Stimulated activated CD8-positive, alpha-beta memory T cell treated with anti-CD3 and anti-CD28 coated beads, Interleukin-7, amount 100 ng/mL, for 4 hours (primary cell): Measurements from ENCODE around the gene PTGIR.

ENCODE experiments used
- DNase-seq, 2 donors: peaks; one replicate each; pipeline ENCODE4 v3.0.0-alpha.2; 2020; ENCODE audit warnings: low read depth in 2 of 2

Gene PTGIR

DNA sequence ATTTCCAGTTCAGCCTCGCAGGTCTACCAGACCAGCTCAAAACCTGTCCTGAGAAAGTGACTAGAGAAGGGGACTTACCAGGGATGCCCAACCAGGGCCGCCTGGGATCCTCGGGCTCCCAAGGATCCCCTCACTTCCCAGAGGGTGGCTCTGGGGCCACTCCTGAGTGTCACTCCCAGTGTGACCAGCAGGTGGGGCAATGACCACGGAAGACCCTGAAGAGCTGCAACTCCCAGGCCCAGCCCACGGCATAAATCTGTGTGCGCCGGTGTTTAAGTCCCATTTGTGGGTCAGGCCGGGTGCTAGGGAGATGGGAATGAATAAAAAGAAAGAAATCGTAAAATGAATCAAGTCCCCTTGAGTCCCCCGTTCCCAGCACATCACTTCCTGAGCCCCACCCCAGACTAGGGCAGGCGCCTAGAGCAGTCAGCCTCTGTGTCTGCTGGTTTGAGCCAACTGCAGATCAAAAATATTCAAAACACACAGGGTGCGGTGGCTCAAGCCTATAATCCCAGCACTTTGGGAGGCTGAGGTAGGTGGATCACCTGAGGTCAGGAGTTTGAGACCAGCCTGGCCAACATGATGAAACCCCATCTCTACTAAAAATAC is 10.7 kb downstream of the PTGIR start:
- DNase-seq, result peak; percentile 62 to 63

DNA sequence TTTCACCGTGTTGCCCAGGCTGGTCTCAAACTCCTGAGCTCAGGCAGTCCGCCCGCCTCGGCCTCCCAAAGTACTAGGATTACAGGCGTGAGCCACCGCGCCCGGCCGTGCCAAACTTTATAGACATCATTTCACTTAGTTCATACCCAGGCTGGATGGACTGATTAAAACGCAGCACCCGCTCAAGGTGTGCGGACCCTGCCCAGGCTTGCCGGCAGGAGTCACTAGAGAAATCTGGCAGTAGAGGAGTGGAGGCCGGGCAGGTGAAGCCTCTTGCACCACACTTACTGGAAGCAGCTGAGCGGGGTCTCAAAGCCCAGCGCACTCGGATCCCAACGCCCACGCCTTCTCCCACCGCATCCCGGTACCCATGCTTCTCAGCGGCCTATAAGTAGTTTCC is 11.4 kb downstream of the PTGIR start:
- no peak for DNase-seq

DNA sequence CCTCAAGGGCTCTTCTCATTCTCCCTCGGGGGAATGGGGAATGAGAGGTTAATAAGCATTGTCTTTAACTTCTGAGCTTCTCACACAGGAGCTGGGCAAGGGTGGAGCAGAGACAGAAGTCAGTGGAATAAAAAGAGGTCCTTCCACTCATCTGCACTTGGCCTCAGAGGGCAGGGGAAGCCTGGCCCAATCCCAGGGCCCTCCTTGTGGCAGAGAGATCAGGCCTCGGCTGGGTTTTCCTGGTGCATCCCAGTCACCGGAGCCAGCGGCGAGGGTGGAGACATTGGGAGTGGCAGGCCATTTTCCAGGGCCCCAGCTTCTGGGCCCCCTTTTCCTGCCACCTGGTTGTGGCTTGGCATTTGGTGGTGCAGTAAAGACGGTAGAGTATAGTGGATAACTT is 13.1 kb downstream of the PTGIR start:
- DNase-seq, result no peak

DNA sequence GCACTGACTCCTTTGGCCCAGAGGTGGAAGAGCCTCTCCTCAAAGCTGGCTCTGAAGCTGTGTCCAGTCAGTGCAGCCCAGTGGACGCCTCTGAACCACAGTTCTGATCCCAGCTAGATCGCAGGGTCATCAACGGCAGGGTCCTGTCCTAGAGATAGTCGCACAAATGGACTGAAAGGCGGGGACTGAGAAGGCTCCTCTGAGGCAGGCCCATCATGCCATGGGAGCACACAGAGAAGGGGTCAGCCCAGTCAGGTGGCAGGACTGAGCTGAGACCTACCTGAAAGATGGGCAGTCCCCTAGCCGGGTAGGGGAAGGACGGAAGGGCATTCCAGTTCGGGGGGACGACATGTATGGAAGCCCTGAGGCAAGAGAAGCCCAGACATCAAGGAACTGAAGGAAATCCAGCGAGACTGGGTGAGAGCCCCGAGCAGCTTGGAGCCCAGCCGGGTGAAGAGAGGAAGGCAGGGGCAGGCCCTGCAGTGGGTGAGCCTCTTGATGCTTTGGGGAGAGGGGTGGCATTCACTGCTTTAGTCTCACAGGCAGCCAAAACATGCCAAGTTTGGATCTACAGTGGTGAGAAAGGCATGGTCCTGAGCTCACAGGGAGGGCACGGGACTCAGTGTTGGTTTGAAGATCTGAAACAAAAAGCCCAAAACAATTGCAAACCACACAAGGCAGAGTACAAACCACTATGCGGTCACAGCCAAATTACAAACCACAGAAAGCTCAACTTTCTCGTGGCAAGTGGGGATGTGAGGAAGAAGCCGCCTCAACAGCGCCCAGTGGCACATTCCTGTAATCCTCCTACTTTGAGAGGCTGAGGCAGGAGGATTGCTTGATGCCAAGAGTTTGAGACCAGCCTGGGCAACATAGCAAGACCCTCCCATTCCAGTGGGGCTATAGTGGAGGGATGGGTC is 13.8 kb downstream of the PTGIR start:
- DNase-seq, result no peak

DNA sequence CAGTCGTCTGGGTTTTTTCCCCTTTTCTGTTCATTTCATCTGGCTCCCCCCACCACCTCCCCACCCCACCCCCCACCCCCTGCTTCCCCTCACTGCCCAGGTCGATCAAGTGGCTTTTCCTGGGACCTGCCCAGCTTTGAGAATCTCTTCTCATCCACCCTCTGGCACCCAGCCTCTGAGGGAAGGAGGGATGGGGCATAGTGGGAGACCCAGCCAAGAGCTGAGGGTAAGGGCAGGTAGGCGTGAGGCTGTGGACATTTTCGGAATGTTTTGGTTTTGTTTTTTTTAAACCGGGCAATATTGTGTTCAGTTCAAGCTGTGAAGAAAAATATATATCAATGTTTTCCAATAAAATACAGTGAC is 14.5 kb downstream of the PTGIR start:
- no peak for DNase-seq

DNA sequence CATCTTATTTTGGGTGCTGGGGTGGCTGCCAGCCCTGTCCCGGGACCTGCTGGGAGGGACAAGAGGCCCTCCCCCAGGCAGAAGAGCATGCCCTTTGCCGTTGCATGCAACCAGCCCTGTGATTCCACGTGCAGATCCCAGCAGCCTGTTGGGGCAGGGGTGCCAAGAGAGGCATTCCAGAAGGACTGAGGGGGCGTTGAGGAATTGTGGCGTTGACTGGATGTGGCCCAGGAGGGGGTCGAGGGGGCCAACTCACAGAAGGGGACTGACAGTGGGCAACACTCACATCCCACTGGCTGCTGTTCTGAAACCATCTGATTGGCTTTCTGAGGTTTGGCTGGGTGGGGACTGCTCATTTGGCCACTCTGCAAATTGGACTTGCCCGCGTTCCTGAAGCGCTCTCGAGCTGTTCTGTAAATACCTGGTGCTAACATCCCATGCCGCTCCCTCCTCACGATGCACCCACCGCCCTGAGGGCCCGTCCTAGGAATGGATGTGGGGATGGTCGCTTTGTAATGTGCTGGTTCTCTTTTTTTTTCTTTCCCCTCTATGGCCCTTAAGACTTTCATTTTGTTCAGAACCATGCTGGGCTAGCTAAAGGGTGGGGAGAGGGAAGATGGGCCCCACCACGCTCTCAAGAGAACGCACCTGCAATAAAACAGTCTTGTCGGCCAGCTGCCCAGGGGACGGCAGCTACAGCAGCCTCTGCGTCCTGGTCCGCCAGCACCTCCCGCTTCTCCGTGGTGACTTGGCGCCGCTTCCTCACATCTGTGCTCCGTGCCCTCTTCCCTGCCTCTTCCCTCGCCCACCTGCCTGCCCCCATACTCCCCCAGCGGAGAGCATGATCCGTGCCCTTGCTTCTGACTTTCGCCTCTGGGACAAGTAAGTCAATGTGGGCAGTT is 15.1 kb downstream of the PTGIR start:
- no peak for DNase-seq

DNA sequence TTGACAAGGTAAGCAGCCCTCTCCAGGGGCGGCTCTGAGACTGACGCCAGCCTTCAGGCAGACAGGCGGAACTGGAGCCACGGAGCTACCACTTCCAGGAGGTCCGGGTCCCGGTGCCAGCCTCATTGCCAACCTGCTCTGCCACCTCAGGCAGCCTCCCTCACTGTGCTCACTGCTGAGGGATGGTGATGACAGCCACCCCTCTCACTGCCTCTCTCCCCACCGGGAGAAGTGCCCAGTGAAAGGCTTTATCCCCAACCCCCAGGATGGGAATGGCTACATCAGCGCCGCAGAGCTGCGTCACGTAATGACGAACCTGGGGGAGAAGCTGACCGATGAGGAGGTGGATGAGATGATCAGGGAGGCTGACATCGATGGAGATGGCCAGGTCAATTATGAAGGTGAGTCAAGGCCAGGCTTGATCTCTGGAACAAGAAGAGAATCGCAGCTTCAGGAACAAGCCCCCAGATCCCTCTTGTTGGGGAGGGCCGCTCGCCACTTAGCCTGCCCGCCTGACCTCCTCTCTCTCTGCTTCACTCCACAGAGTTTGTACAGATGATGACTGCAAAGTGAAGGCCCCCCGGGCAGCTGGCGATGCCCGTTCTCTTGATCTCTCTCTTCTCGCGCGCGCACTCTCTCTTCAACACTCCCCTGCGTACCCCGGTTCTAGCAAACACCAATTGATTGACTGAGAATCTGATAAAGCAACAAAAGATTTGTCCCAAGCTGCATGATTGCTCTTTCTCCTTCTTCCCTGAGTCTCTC is 16.1 kb downstream of the PTGIR start:
- no peak for DNase-seq

DNA sequence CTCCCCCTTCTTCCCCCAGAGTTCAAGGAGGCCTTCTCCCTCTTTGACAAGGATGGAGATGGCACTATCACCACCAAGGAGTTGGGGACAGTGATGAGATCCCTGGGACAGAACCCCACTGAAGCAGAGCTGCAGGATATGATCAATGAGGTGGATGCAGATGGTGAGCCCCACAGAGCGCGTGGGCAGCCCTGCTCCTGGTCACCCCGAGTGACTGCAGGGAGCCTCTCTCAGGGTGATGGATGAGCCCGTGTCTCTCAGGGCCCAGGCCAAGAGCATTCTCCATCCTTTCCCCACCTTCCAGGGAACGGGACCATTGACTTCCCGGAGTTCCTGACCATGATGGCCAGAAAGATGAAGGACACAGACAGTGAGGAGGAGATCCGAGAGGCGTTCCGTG is 16.7 kb downstream of the PTGIR start:
- no peak for DNase-seq

DNA sequence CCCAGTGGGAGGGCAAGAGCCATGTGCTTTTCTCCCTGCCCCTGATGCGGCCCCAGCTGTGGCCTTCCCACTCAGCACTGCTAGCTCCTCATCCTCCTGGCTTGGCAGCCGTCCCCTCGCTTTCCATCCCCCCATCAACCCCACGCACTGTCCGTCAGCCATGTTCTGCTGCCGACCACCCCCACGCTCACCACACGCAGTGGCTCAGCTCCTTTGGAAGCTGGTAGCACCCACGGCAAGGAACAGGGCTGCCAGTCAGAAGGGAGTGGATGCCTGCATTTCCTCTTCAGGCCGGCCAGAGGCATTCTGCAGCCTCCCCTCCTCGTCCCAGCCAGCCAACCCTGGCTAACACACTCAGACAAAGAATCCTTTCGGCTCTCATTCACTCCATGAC is 17.4 kb downstream of the PTGIR start:
- DNase-seq, result no peak

DNA sequence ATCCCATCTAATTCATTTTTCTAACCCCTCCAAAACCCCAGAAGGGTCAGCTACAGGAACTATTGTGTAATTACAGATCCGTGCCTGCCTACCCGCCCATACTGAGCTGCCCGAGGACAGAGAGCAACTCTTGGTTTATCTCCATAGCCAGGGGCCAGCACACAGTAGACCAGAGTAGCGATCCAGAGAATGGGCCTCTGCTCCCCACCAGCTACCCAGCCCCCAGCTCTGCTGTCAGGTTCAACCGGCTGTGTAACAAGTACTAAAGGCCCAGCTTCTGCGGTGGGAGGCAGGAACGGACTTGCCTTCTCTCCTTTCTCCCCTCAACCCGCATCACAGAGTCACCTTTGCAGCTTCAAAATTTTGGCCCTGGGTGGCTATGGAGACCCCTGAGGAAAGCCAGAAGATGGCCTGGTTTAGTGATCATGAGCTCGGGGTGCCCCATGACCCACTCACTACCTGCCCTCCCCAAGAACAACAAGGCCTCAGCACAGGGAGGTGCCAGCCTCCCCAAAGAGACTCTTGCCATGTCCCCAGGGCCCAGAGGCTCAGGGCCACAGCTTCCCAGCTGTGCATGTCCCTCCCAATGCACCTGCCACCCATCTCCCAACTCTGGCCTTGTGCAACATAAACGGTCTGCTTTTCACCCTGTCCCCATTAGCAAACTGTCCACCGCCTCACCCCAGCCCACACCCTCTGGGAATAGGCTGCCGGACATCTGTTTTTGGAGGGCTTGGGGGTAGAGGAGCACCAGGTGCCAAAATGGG is 18.0 kb downstream of the PTGIR start:
- no peak for DNase-seq

DNA sequence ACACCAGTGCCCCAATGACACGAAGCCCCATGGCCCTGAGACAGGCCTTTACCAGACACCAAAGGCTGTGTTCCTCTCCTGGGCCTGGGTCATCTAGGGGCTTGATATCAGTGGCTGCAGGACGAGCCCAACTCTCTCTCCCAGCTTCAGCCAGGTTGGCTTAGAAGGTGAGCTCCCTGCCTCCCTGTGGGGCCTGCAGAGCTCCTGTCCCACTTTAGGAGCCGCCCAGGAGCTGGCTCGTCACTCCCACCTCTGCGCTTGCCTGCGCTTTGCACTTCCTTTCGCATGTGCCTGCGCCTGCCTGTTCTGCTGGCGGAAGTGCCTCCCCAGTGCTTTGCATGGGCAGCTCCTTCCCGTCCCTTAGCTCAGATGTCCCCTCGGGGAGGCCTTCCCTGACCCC is 18.9 kb downstream of the PTGIR start:
- no peak for DNase-seq

DNA sequence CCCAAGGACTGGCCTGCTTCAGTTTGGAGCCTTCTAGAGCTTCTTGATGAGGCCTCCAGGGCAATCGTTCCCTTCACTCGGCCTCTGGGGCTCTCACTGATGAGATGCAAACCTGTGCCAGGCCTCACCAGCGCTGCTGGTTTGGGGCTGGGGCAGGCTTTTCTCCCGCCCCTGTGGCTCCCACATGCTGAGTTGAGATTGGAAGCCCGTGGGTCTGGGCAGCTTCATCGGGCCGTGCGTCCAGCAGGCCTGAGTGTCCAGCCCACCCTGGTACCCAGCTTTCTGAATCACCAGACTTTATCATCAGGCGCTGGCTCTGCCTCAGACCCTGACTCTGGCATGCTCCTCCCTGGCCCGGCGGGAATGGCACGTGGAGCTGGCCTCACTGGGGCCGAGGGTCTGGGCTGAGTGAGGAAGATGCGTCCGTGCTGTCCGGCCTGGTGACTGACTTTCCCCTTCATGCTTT is 19.5 kb downstream of the PTGIR start:
- no peak for DNase-seq

DNA sequence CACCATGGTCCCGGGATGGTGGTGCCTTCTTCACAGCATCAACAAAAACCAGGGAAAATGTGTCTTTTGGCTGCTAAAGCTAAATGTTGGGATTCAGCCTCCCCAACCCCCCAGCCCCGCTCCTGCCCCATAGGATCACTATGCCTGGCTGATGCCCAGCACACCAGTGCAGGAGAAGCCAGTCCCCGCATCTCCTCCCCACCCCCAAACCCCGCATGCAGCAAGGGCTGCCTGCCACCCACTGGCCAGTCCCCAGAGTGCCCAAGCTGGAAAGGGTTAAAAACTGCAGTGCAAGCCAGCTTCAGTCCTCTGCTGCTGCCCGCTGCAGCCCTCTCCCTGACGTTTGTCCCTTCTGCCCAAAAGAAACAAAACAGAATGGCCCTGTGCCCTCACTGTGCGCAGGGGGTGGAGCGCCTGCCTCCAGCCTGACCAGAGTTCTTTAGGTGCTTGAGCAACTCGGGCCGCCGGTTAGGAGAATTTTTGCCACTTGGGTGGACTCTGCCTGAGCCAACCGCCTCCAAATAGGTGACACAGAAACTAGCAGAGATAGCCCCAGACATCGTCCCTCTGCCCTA is 20.0 kb downstream of the PTGIR start:
- DNase-seq, result no peak

DNA sequence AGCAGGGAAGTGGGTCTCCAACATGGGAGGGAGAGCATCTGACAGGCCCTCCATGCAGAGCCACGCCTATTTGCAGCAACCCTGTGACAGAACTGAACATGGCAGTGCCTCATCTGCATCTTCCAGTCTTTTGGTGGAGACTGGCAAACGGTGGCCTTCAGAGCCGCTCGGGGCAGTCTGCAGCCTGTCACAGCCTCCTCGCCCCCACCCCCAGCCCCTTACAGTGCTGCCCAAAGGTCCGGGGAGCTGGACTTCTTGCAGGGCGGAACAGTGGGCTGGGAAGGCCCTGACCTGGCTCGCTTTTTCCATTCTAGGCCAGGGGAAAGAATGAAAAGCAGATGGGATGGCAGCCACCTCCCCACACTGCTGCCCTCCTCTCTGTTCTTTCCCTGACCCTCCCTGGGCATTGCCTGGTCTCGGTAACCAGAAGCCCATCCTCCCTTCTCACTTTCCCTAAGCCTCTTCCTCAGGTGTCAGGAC is 21.1 kb downstream of the PTGIR start:
- DNase-seq, result no peak

DNA sequence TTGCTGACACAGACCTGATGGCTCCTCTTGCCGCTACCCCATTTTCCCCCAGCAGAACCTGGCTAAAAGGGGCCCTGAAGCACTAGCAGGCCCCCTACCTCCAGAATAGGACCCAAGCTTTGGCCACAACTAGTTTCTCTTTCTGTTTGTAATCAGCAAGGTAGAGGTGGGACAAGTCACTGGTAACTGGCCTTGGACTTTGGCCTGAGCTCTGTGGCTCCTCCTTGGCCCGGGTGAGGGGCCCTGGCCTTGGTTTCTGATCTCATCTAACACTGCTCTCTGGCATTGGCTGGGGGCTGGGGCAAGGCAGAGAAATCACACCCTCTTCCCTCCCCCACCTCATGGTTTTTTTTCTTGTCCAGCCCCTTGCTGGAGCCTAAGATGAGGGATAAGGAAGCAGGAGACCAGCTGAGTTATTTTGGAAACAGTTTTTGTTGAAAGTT is 21.7 kb downstream of the PTGIR start:
- no peak for DNase-seq

DNA sequence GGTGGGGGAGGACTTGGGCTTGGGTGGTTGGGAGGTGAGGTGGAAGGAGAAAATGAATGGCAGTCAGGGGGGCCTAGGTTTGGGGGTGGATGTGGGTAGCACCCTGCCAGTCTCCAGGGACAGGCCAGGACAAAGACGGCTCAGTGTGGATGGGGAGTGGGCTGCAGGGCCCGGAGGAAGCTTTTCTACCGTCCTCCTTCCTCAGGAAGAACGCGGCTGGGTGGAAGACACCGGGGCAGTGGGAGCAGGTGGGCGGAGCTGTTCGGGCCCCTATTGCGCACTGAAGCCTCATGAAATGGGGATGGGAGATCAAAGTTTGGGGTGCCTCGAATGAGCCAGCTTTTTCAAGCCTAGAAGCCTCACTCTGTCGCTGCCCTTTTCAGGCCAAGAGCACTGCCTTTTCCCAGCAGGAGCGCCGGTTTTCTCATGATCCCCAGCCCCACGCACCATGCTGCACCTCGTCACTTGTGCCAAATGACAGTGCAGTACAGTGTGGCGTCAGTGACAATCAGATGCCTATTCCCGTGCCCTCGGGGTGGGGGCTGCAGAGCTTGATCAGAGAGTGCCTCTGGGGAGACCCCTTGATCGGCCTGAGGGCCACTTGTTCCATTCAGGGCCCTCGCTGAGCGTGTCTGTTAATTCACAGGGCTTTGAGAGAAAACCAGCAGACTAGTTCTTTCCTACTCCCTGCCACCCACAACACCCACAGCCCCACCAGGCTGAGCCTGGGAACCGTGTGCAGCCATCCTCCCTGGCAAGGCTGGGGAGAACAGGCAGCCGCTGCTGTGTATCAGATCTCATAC is 22.3 kb downstream of the PTGIR start:
- peak; percentile 54 to 57 for DNase-seq

DNA sequence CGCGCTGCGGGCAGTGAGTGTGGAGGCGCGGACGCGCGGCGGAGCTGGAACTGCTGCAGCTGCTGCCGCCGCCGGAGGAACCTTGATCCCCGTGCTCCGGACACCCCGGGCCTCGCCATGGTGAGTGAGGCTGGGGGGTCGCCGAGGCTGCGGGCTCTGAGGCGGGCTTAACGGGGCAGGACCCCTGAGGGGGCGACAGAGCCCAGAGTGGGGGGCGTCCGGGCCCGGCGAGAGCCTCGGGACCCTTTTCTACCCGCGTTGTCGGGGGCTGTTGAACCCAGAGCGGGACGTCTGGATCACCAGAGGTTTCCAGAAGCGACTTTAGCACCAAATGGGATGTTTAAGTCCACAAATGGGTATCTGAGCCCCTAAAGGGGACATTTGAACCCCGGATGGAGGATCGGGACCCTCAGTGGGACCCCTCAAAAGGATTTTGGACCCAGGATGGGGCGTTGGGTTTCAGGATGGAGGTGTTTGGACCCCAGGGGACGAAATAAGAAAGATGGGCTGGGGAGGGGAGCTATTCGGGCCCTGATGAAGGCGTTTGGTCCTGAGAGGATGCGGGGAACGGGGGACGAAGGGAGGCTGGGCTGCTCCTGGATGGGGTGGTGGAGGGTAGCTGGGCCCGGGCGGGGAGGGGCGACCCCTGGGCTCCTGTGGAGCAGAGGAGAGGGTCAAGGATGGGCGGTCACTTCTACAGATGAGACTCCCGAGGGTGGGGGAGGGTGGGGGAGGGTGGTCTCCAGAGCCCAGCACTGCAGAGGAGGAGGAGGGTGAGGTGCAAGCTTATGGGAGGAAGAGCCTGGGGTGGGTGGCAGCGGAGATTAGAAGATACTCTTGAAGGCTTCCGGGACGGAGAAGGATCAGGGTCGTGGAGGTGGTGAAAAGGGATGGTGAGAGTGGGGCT is 23.3 kb downstream of the PTGIR start, which contains the start of gene CALM3:
Gene CALM3, plus strand, starts transcription at position 13 of the 907 bp plus-strand sequence. Its CDS starts 105 bp downstream, at position 118.
- DNase-seq, result no peak
